Hindlimb muscle (tissue), 1 donor: Measurements from ENCODE around the gene ACD. TPM values are rescaled to one million over a fixed set of nuclear protein-coding genes. Genes with fewer than 3 reads are reported as not detected.

Source experiments
- DNase-seq: peaks from one replicate; pipeline ENCODE4 v3.0.0-alpha.2; 2013
- polyA plus RNA-seq: library from polyadenylated mRNA; unstranded; fragments of 120-200 nt; gene quantifications from one replicate; pipeline ENCODE4 v1.2.1, GENCODE V29; 2013; ENCODE audit not compliant: insufficient read length

Gene ACD
- polyA plus RNA-seq, 1 donor = 17.4 TPM

- DNase-seq = no peak
These were observed 12.9 kb downstream of the ACD start for GRCh38 chr16:67647111-67647651.

- no peak for DNase-seq
These were observed 14.5 kb downstream of the ACD start for GRCh38 chr16:67645397-67646121.

GRCh38 chr16:67644038-67644437 lies 16.0 kb downstream of the ACD start:
- DNase-seq = no peak

GRCh38 chr16:67641779-67642708 lies 18.0 kb downstream of the ACD start:
- DNase-seq = no peak

GRCh38 chr16:67637625-67638024 lies 22.4 kb downstream of the ACD start:
- DNase-seq = no peak

- no peak for DNase-seq
These were observed 23.3 kb downstream of the ACD start for GRCh38 chr16:67636713-67637112.

- no peak for DNase-seq
These were observed 27.5 kb downstream of the ACD start for GRCh38 chr16:67632415-67633172.

GRCh38 chr16:67628216-67628615 lies 31.8 kb downstream of the ACD start:
- DNase-seq = no peak

- no peak for DNase-seq
These were observed 46.3 kb downstream of the ACD start for GRCh38 chr16:67613808-67614207.

- no peak for DNase-seq
These were observed 51.7 kb downstream of the ACD start for GRCh38 chr16:67608364-67608763.

Other genes starting within 250 kb of the ACD start
- gene ZDHHC1, start 243.8 kb downstream of the ACD start, polyA plus RNA-seq = 18.3 TPM
- 12.5 TPM for gene HSD11B2, start 229.1 kb downstream of the ACD start, polyA plus RNA-seq
- 71.6 TPM for gene ATP6V0D1, start 179.1 kb downstream of the ACD start, polyA plus RNA-seq
- not detected for gene AGRP, start 176.7 kb downstream of the ACD start, polyA plus RNA-seq
- 64.8 TPM for gene RIPOR1, start 131.4 kb downstream of the ACD start, polyA plus RNA-seq
- gene CTCF, start 97.7 kb downstream of the ACD start, polyA plus RNA-seq = 43.9 TPM
- 0.81 TPM for gene CARMIL2, start 15.1 kb downstream of the ACD start, polyA plus RNA-seq
- gene PARD6A, start 700 bp upstream of the ACD start, polyA plus RNA-seq = 0.89 TPM
- gene ENKD1, start 6.5 kb upstream of the ACD start, polyA plus RNA-seq = 8.7 TPM
- gene C16orf86, start 6.6 kb upstream of the ACD start, polyA plus RNA-seq = 2.6 TPM
- 15.8 TPM for gene GFOD2, start 59.1 kb upstream of the ACD start, polyA plus RNA-seq
- gene RANBP10, start 146.3 kb upstream of the ACD start, polyA plus RNA-seq = 28.8 TPM
- 2.0 TPM for gene TSNAXIP1, start 146.6 kb upstream of the ACD start, polyA plus RNA-seq
- gene THAP11, start 182.1 kb upstream of the ACD start, polyA plus RNA-seq = 27.0 TPM
- gene NUTF2, start 186.7 kb upstream of the ACD start, polyA plus RNA-seq = 127 TPM
- 36.6 TPM for gene CENPT, start 187.4 kb upstream of the ACD start, polyA plus RNA-seq
- 126 TPM for gene EDC4, start 212.8 kb upstream of the ACD start, polyA plus RNA-seq
- gene NRN1L, start 224.6 kb upstream of the ACD start, polyA plus RNA-seq = 1.6 TPM
- gene PSKH1, start 233.0 kb upstream of the ACD start, polyA plus RNA-seq = 23.0 TPM